Trophoblast cell (in vitro differentiated cells and primary cell): ENCODE data around the gene PON3.

Source experiments
- DNase-seq, 2 donors: peaks; one replicate each; pipeline ENCODE4 v3.0.0-alpha.2; 2016
- H2AFZ ChIP-seq: 2 replicates; pipeline ENCODE4 v1.6.1; 2013; ENCODE audit warnings: low read length, moderate library complexity, mild to moderate bottlenecking; ENCODE audit not compliant: insufficient read depth, poor library complexity
- H2AK5ac ChIP-seq: 2 replicates; pipeline ENCODE4 v1.6.1; 2013; ENCODE audit warnings: mild to moderate bottlenecking, low read length
- H2BK120ac ChIP-seq: 2 replicates; pipeline ENCODE4 v1.6.1; 2013; ENCODE audit warnings: low read length, mild to moderate bottlenecking, moderate library complexity; ENCODE audit not compliant: insufficient read depth, poor library complexity
- H2BK12ac ChIP-seq: 2 replicates; pipeline ENCODE4 v1.6.1; 2013; ENCODE audit warnings: mild to moderate bottlenecking, low read length, moderate library complexity
- H2BK5ac ChIP-seq: 2 replicates; pipeline ENCODE4 v1.6.1; 2013; ENCODE audit warnings: low read length, low read depth, moderate library complexity, mild to moderate bottlenecking; ENCODE audit not compliant: poor library complexity
- H3K14ac ChIP-seq: 2 replicates; pipeline ENCODE4 v1.6.1; 2013; ENCODE audit warnings: mild to moderate bottlenecking, low read length
- H3K18ac ChIP-seq: 2 replicates; pipeline ENCODE4 v1.6.1; 2013; ENCODE audit warnings: mild to moderate bottlenecking, low read length
- H3K23ac ChIP-seq: 2 replicates; pipeline ENCODE4 v1.6.1; 2013; ENCODE audit warnings: low read length
- H3K27ac ChIP-seq: 2 replicates; pipeline ENCODE4 v1.5.1; 2013; ENCODE audit warnings: low read depth, mild to moderate bottlenecking, inconsistent platforms, low read length, moderate library complexity
- H3K27me3 ChIP-seq: 2 replicates; pipeline ENCODE4 v1.6.1; 2013; ENCODE audit warnings: inconsistent platforms, mild to moderate bottlenecking, low read length, moderate library complexity; ENCODE audit not compliant: insufficient read depth
- H3K36me3 ChIP-seq, 2 experiments: 1 replicate in 1 of 2; 2 replicates in 1 of 2; pipeline ENCODE4 v1.6.1; 2013; ENCODE audit warnings: low read length in 2 of 2, mild to moderate bottlenecking in 2 of 2, moderate library complexity in 1 of 2; ENCODE audit not compliant: insufficient read depth in 2 of 2, control insufficient read depth in 1 of 2
- H3K4ac ChIP-seq: 2 replicates; pipeline ENCODE4 v1.6.1; 2013; ENCODE audit warnings: low read depth, mild to moderate bottlenecking, low read length, moderate library complexity
- H3K4me1 ChIP-seq, 2 experiments: 1 replicate in 1 of 2; 2 replicates in 1 of 2; pipeline ENCODE4 v1.6.1; 2013; ENCODE audit warnings: low read length in 2 of 2, mild to moderate bottlenecking in 2 of 2, moderate library complexity in 1 of 2; ENCODE audit not compliant: insufficient read depth in 2 of 2, control insufficient read depth in 1 of 2
- H3K4me2 ChIP-seq: 2 replicates; pipeline ENCODE4 v1.6.1; 2013; ENCODE audit warnings: inconsistent platforms, mild to moderate bottlenecking, low read length, moderate library complexity
- H3K4me3 ChIP-seq: 2 replicates; pipeline ENCODE4 v1.5.1; 2013; ENCODE audit warnings: mild to moderate bottlenecking, low read depth, low read length, inconsistent platforms
- H3K79me1 ChIP-seq: one replicate; pipeline ENCODE4 v1.6.1; 2013; ENCODE audit warnings: low read length
- H3K79me2 ChIP-seq: 2 replicates; pipeline ENCODE4 v1.6.1; 2013; ENCODE audit warnings: low read length, mild to moderate bottlenecking; ENCODE audit not compliant: control insufficient read depth, insufficient read depth, poor library complexity
- H3K9ac ChIP-seq: 2 replicates; pipeline ENCODE4 v1.6.1; 2013; ENCODE audit warnings: mild to moderate bottlenecking, low read length
- H3K9me3 ChIP-seq: 2 replicates; pipeline ENCODE4 v1.6.1; 2013; ENCODE audit warnings: low read depth, mild to moderate bottlenecking, control low read depth, inconsistent platforms, low read length; ENCODE audit not compliant: insufficient read depth
- H4K12ac ChIP-seq: 2 replicates; pipeline ENCODE4 v1.6.1; 2013; ENCODE audit warnings: low read depth, mild to moderate bottlenecking, low read length, moderate library complexity
- H4K8ac ChIP-seq: 2 replicates; pipeline ENCODE4 v1.6.1; 2013; ENCODE audit warnings: low read depth, mild to moderate bottlenecking, low read length, moderate library complexity
- H4K91ac ChIP-seq: one replicate; pipeline ENCODE4 v1.6.1; 2013; ENCODE audit warnings: low read depth, mild to moderate bottlenecking, low read length, moderate library complexity
- WGBS: extraction: QIAGEN DNeasy Blood & Tissue Kit; methylation state at CpG from one replicate; pipeline ENCODE4 v1.1.7; 2013; ENCODE audit warnings: missing lambda C conversion rate; ENCODE audit not compliant: insufficient read length, insufficient coverage; ENCODE audit errors: extremely low coverage; 5-methylcytosine and 5-hydroxymethylcytosine counted together

PON3 gene

GRCh38 chr7:95433129-95433528 is 37.0 kb upstream of the PON3 start:
- peaks cover 4% of the 10 kb centered on the region for H3K79me2 ChIP-seq
- no peak overlapping the region for H2BK12ac ChIP-seq
- H3K23ac ChIP-seq: no peak overlapping the region
- no peak overlapping the region for H4K12ac ChIP-seq
- no peak overlapping the region for H3K18ac ChIP-seq
- no peak overlapping the region for H2AK5ac ChIP-seq
- H3K79me1 ChIP-seq: peaks cover 11% of the 10 kb centered on the region
- no peak overlapping the region for H3K4ac ChIP-seq
- H3K4me1 ChIP-seq: peaks cover 0 to 8% of the 10 kb centered on the region in 2 experiments
- H4K8ac ChIP-seq: no peak overlapping the region
- H2AFZ ChIP-seq: no peak overlapping the region
- H3K27ac ChIP-seq: no peak overlapping the region
- no peak overlapping the region for H3K4me3 ChIP-seq
- no peaks in the 10 kb centered on the region for H3K9me3 ChIP-seq
- no peak for DNase-seq
- no peaks in the 10 kb centered on the region for H3K27me3 ChIP-seq
- H3K14ac ChIP-seq: no peak overlapping the region
- peaks cover 0 to 3% of the 10 kb centered on the region in 2 experiments for H3K36me3 ChIP-seq
- WGBS: no CpG with 5 or more reads among the region's 1 CpG
- no peak overlapping the region for H3K4me2 ChIP-seq
- H2BK5ac ChIP-seq: no peak overlapping the region
- no peak overlapping the region for H2BK120ac ChIP-seq
- no peak overlapping the region for H3K9ac ChIP-seq
- H4K91ac ChIP-seq: no peak overlapping the region

DNA sequence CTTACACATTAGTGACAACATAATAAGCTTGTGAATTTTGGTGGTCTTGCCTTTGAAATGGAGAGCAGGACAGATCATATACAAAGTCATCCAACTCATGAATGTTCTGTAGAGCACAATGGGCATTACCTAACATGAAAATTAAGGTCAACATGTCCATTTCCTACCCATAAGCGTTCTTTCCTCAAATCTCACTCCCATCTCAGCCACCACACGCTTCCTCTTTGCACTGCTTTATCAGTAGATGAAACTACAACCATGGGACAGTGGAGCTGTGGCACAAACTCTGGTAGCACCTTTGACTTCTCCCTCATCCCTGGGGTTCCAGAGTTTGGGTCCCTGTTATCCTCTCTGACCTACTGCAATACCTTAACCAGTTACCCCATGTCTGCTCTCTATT is 36.4 kb upstream of the PON3 start:
- WGBS: no CpG with 5 or more reads among the region's 2 CpGs
- Histone ChIP-seq H2BK5ac (no peak overlapping the region), H3K9ac (no peak overlapping the region), H3K4me3 (no peak overlapping the region), H3K18ac (no peak overlapping the region), H2AK5ac (no peak overlapping the region), H3K79me2 (peaks cover 4% of the 10 kb centered on the region), H3K23ac (no peak overlapping the region), H3K79me1 (peaks cover 11% of the 10 kb centered on the region), H3K4ac (no peak overlapping the region), H3K4me2 (no peak overlapping the region), H3K14ac (no peak overlapping the region), H3K4me1 (peaks cover 2 to 11% of the 10 kb centered on the region in 2 experiments), H3K27me3 (no peaks in the 10 kb centered on the region), H3K36me3 (peaks cover 0 to 3% of the 10 kb centered on the region in 2 experiments), H3K9me3 (no peaks in the 10 kb centered on the region), H2BK12ac (no peak overlapping the region), H4K12ac (no peak overlapping the region), H4K8ac (no peak overlapping the region), H3K27ac (no peak overlapping the region), H2BK120ac (no peak overlapping the region), H2AFZ (peak overlapping the region; percentile 17), H4K91ac (no peak overlapping the region)
- DNase-seq: no peak

DNA sequence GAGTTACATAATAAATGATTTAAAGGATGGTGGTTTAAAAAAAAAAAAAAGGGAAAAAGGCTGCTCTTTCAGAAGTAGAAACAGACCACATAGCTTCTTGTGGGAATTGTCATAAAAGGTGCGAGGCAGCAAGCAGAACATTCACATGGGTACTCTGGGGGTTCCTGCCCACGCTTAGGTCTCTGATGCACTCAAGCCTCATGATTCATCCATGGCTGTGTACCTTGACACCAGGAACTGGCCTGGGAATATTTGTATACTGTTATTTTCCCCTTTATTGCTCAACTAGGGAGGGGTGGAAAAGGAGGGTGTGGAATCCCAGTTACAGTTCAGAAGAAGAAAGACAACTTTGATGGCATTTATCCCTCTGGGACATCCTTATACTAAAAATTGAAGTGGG is 34.7 kb upstream of the PON3 start:
- Histone ChIP-seq H3K36me3 (peaks cover 0 to 3% of the 10 kb centered on the region in 2 experiments), H2BK5ac (no peak overlapping the region), H3K79me1 (peaks cover 11% of the 10 kb centered on the region), H4K8ac (no peak overlapping the region), H4K12ac (no peak overlapping the region), H3K4me1 (peaks cover 2 to 13% of the 10 kb centered on the region in 2 experiments), H3K27ac (no peak overlapping the region), H3K79me2 (peaks cover 7% of the 10 kb centered on the region), H3K4me3 (no peak overlapping the region), H3K27me3 (no peaks in the 10 kb centered on the region), H2AFZ (no peak overlapping the region), H2BK120ac (no peak overlapping the region), H3K4me2 (no peak overlapping the region), H3K14ac (no peak overlapping the region), H3K18ac (no peak overlapping the region), H2BK12ac (no peak overlapping the region), H3K4ac (no peak overlapping the region), H3K23ac (no peak overlapping the region), H3K9me3 (no peaks in the 10 kb centered on the region), H4K91ac (no peak overlapping the region), H3K9ac (no peak overlapping the region), H2AK5ac (no peak overlapping the region)
- DNase-seq: no peak
- no CpG with 5 or more reads among the region's 2 CpGs for WGBS

- Histone ChIP-seq H3K14ac (no peak overlapping the region), H3K79me1 (peaks cover under 1% of the 10 kb centered on the region), H4K8ac (no peak overlapping the region), H3K9ac (no peak overlapping the region), H3K18ac (no peak overlapping the region), H2BK12ac (no peak overlapping the region), H3K4me1 (peaks cover 2 to 11% of the 10 kb centered on the region in 2 experiments), H3K4me3 (no peak overlapping the region), H2BK120ac (no peak overlapping the region), H3K4ac (no peak overlapping the region), H3K4me2 (no peak overlapping the region), H2BK5ac (no peak overlapping the region), H3K27ac (no peak overlapping the region), H2AK5ac (no peak overlapping the region), H4K12ac (no peak overlapping the region), H3K27me3 (no peaks in the 10 kb centered on the region), H2AFZ (no peak overlapping the region), H3K36me3 (peaks cover 0 to 3% of the 10 kb centered on the region in 2 experiments), H3K9me3 (no peaks in the 10 kb centered on the region), H3K79me2 (peaks cover 2% of the 10 kb centered on the region), H4K91ac (no peak overlapping the region), H3K23ac (no peak overlapping the region)
- no CpG with 5 or more reads among the region's 5 CpGs for WGBS
- no peak for DNase-seq
Measured at GRCh38 chr7:95429241-95429990, 33.2 kb upstream of the PON3 start.
